GM21515 (cell line): ENCODE results near the gene BTBD7.
"Not testable (repeated sequence)": the region's sequence is repeated elsewhere in the genome, so short reads cannot be mapped to it uniquely, and the experiment has no call there.

Experiments used
- ATAC-seq: cut with Tn5 transposase; IDR thresholded peaks from one replicate; pipeline ENCODE4 v1.9.1; 2021; ENCODE audit not compliant: unreplicated experiment

The BTBD7 gene, protein sequence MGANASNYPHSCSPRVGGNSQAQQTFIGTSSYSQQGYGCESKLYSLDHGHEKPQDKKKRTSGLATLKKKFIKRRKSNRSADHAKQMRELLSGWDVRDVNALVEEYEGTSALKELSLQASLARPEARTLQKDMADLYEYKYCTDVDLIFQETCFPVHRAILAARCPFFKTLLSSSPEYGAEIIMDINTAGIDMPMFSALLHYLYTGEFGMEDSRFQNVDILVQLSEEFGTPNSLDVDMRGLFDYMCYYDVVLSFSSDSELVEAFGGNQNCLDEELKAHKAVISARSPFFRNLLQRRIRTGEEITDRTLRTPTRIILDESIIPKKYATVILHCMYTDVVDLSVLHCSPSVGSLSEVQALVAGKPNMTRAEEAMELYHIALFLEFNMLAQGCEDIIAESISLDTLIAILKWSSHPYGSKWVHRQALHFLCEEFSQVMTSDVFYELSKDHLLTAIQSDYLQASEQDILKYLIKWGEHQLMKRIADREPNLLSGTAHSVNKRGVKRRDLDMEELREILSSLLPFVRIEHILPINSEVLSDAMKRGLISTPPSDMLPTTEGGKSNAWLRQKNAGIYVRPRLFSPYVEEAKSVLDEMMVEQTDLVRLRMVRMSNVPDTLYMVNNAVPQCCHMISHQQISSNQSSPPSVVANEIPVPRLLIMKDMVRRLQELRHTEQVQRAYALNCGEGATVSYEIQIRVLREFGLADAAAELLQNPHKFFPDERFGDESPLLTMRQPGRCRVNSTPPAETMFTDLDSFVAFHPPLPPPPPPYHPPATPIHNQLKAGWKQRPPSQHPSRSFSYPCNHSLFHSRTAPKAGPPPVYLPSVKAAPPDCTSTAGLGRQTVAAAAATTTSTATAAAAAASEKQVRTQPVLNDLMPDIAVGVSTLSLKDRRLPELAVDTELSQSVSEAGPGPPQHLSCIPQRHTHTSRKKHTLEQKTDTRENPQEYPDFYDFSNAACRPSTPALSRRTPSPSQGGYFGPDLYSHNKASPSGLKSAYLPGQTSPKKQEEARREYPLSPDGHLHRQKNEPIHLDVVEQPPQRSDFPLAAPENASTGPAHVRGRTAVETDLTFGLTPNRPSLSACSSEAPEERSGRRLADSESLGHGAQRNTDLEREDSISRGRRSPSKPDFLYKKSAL

DNA sequence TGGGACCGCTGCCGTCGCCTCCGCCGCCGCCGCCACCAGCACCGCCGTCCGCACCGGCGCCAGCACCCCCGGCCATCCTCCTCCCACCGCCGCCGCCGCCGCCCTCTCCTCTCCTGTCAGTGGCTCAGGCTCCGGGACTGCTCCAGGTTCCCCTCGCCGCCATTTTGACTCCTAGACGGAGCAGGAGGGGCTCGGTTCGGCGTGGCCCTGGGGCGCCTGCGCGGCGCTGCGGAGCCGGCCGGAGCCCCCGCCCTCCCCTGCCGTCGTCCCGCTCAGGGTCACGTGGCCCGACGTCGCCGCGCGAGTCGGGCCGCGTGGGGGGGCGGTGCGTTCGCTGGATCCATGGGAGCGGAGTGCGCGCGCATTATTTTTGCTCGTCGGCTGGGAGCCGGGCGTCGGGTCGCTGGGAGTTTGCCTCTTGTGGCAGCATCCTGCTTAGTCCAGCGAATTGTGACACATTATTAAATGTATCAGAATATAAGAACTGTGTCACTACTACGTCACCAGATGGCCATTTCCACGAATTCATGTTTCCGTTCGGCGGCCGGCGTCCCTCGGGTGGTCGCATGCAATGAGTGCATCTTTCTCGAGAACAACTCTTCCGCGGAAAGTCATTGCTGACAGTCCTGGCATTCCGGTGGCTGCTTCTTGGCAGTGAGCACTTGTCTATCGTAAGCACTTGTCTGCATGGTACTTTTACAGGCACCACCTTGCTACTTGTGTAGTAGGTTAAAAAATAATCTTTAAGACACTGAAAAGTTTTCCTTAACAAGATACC, at the start of gene BTBD7:
Gene BTBD7, minus strand, starts transcription at position 184 of the 778 bp plus-strand sequence. CDS start 36,985 bp downstream, outside the sequence.
- peak; percentile 80 for ATAC-seq

- no peak for ATAC-seq
These were observed 48.8 kb upstream of the BTBD7 start for GRCh38 chr14:93381644-93382043.

DNA sequence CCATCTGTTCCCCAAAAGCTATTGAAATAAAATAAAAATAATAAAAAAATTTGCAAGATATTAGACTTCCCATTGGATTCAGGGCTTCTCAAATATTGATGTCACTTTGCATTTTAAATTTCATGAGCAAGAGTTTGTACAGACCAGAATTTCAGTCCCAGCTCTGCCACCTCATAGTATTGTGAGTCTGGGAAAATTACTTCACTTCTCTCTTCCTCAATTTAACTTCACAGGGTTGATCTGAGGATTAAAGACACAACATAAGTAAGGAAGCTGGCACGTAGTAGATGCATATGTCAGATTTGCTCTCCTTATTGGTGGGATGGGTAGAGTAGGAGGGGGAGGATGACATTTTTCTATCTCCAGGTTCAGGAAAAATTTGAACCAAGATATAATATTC, 47.0 kb upstream of the BTBD7 start:
- ATAC-seq: no peak

DNA sequence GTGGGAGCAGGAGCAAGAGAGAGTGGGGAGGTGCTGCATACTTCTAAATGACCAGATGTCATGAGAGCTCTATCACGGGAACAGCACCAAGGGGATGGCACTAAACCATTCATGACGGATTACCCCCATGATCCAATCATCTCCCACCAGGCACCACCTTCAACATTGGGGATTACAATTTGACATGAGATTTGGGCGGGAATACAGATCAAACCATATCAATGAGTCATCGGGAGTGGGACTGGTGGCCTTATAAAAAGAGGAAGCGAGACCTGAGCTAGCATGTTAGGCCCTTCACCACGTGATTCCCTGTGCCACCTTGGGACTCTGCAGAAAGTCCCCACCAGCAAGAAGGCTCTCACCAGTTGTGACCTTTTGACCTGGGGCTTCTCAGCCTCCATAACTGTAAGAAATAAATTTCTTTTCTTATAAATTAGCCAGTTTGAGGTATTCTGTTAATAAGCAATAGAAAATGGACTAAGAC, 42.9 kb upstream of the BTBD7 start:
- peak; percentile 91 for ATAC-seq

- peak; percentile 93 for ATAC-seq
These were observed 37.0 kb upstream of the BTBD7 start for GRCh38 chr14:93369713-93370266.

GRCh38 chr14:93368996-93369712, 36.3 kb upstream of the BTBD7 start:
- peak; percentile 32 for ATAC-seq

- not testable (repeated sequence) for ATAC-seq
These were observed 22.0 kb upstream of the BTBD7 start for GRCh38 chr14:93354873-93355272.

DNA sequence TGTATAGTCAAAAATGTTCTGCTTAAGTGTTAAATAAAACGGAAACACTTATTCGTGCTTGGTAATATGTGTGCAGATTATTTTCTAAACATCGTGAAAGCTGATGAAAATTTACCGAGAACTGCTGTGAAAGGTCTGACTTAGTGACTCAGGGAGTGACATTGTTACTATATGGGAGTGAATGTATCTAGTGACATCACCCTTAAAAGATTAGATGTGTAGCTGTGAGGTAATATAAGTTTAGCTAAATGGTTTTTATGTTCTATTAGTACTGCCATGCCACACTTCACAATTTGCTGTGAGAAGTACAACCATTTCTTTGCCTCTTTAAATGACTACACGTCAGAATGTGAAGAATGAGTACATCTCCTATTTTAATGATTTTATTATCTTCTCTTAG, 15.5 kb upstream of the BTBD7 start:
- ATAC-seq: no peak

- ATAC-seq: no peak
These were observed 15.0 kb upstream of the BTBD7 start for GRCh38 chr14:93347850-93348249.

- no peak for ATAC-seq
These were observed 14.3 kb upstream of the BTBD7 start, which contains the start of gene COX8C for GRCh38 chr14:93346926-93347721. COX8C (plus strand) TSS chr14:93347182; CDS start chr14:93347269, 87 bp downstream.

GRCh38 chr14:93343797-93344196, 11.0 kb upstream of the BTBD7 start:
- no peak for ATAC-seq

GRCh38 chr14:93343266-93343665, 10.4 kb upstream of the BTBD7 start:
- no peak for ATAC-seq

- ATAC-seq: no peak
These were observed 5.0 kb upstream of the BTBD7 start for GRCh38 chr14:93337884-93338283.

- no peak for ATAC-seq
These were observed 4.4 kb upstream of the BTBD7 start for GRCh38 chr14:93337143-93337753.

GRCh38 chr14:93333631-93334103, 831 bp upstream of the BTBD7 start:
- no peak for ATAC-seq

GRCh38 chr14:93332397-93332852, 411 bp downstream of the BTBD7 start:
- ATAC-seq: peak; percentile 57

DNA sequence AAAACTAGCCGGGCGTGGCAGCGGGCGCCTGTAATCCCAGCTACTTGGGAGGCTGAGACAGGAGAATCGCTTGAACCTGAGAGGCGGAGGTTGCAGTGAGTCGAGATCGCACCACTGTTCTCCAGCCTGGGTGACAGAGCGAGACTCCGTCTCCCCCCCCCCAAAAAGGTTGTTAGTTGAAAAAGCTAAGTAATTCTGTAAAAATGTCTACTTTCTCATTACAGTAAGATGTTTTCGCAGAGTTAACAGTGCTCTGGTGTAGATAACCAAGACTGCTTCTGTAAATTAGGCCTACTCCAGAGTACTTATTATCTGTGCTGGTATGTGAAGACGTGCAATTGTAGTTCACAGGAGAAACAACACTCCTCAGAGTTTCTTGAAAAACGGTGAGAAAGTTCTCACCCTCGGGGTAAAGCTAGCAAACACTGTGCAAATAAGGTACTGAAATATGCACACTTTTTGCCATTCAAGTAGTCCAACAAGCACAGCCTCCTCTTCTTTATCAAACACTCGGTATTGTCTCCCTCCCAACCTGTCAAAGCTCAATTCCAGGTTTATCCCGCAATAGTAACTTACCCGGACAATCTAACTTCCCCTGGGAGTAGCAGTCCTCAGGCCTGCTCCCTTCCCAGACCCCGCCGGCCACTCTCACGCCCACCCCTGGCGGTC, 974 bp downstream of the BTBD7 start:
- peak; percentile 6 for ATAC-seq
